Brain microvascular endothelial cell (primary cell): Measurements from ENCODE around the gene SCYGR1.

Experiments
- DNase-seq: peaks from one replicate; pipeline ENCODE4 v3.0.0-alpha.2; 2020
- H3K27ac ChIP-seq: fragments of 250-450 bp; sonication (Bioruptor Pico); 2 replicates; pipeline ENCODE4 v1.5.1; 2020; ENCODE audit warnings: mild to moderate bottlenecking, moderate library complexity
- H3K27me3 ChIP-seq: fragments of 250-450 bp; sonication (Bioruptor Pico); replicated peaks from 2 replicates; pipeline ENCODE4 v1.5.1; 2020; ENCODE audit warnings: mild to moderate bottlenecking
- H3K36me3 ChIP-seq: fragments of 250-450 bp; sonication (Bioruptor Pico); replicated peaks from 2 replicates; pipeline ENCODE4 v1.5.1; 2020; ENCODE audit warnings: mild to moderate bottlenecking
- H3K4me3 ChIP-seq: 2 replicates; pipeline ENCODE4 v1.5.1; 2011; ENCODE audit warnings: low read depth, mild to moderate bottlenecking, control low read depth, low read length, moderate library complexity
- CTCF ChIP-seq: IDR thresholded peaks from 2 replicates; pipeline ENCODE4 v1.5.1; 2011; ENCODE audit warnings: low read depth, mild to moderate bottlenecking, moderate library complexity, low read length, control low read depth, inconsistent platforms; ENCODE audit errors: missing control alignments
- in situ Hi-C: cut with HindIII; loops from 2 replicates; pipeline ENCODE4 v1.10.0; 2017; ENCODE audit warnings: low sequenced_read_pairs, low pct_ligation_motif_present

The SCYGR1 gene

GRCh38 chr2:227420087-227421052 is 32.6 kb upstream of the SCYGR1 start:
- Histone ChIP-seq H3K27me3 (no peaks in the 10 kb centered on the region), H3K4me3 (no peak overlapping the region), H3K36me3 (no peaks in the 10 kb centered on the region), H3K27ac (no peak overlapping the region)
- DNase-seq, result no peak
- TF ChIP-seq CTCF, result no peak
- in situ Hi-C loops, result no loop called here

GRCh38 chr2:227416701-227417100 is 29.0 kb upstream of the SCYGR1 start:
- no peak overlapping the region for H3K4me3 ChIP-seq
- in situ Hi-C loops, result no loop called here
- H3K27me3 ChIP-seq, result no peaks in the 10 kb centered on the region
- H3K27ac ChIP-seq, result no peak overlapping the region
- no peaks in the 10 kb centered on the region for H3K36me3 ChIP-seq
- DNase-seq, result no peak
- no peak for TF ChIP-seq CTCF

- no peak overlapping the region for H3K4me3 ChIP-seq
- H3K27ac ChIP-seq, result peak overlapping the region; percentile 49
- no peaks in the 10 kb centered on the region for H3K36me3 ChIP-seq
- TF ChIP-seq CTCF, result no peak
- peak; percentile 36 for DNase-seq
- no peaks in the 10 kb centered on the region for H3K27me3 ChIP-seq
- in situ Hi-C loops, result no loop called here
Observed at GRCh38 chr2:227415538-227416424, 28.0 kb upstream of the SCYGR1 start.

- in situ Hi-C loops, result no loop called here
- TF ChIP-seq CTCF, result no peak
- Histone ChIP-seq H3K4me3 (no peak overlapping the region), H3K27ac (no peak overlapping the region), H3K27me3 (no peaks in the 10 kb centered on the region), H3K36me3 (no peaks in the 10 kb centered on the region)
- DNase-seq, result peak; percentile 41
Observed at GRCh38 chr2:227414846-227415245, 27.1 kb upstream of the SCYGR1 start.

GRCh38 chr2:227413371-227413770 is 25.6 kb upstream of the SCYGR1 start:
- Histone ChIP-seq H3K27ac (no peak overlapping the region), H3K4me3 (no peak overlapping the region), H3K27me3 (no peaks in the 10 kb centered on the region), H3K36me3 (no peaks in the 10 kb centered on the region)
- in situ Hi-C loops, result no loop called here
- TF ChIP-seq CTCF, result no peak
- no peak for DNase-seq
